Prostate gland (tissue), 2 donors: ENCODE measurements around the gene RPS6KA3. TPM values are rescaled to one million over a fixed set of nuclear protein-coding genes. Genes with fewer than 3 reads are reported as not detected.

Experiments
- DNase-seq: peaks from one replicate; pipeline ENCODE4 v3.0.0-alpha.2; 2019; ENCODE audit warnings: low spot score
- H3K27ac ChIP-seq, 2 donors: fragments of 200-600 bp; sonication (generic); 2 replicates each; pipeline ENCODE4 v1.5.1; 2017 to 2019
- H3K27me3 ChIP-seq: fragments of 200-600 bp; sonication (generic); replicated peaks from 2 replicates; pipeline ENCODE4 v1.5.1; 2019; ENCODE audit not compliant: insufficient read depth
- H3K36me3 ChIP-seq, 2 donors: fragments of 200-600 bp; sonication (generic); 1 replicate in 1 of 2; 2 replicates in 1 of 2; pipeline versions ENCODE4 v1.5.1 to v1.8.1; 2017 to 2019
- H3K4me1 ChIP-seq: fragments of 200-600 bp; sonication (generic); replicated peaks from 2 replicates; pipeline ENCODE4 v1.5.1; 2019
- H3K4me3 ChIP-seq, 2 donors: fragments of 200-600 bp; sonication (generic); 2 replicates each; pipeline ENCODE4 v1.5.1; 2017 to 2019
- H3K9me3 ChIP-seq: fragments of 200-600 bp; sonication (generic); 2 replicates; pipeline ENCODE4 v1.5.1; 2017
- CTCF ChIP-seq, 4 experiments: fragments of 200-600 bp in 2 of 4; fragments of 450-650 bp in 2 of 4; sonication (generic) in 2 of 4; IDR thresholded peaks; 1 replicate in 3 of 4; 2 replicates in 1 of 4; pipeline ENCODE4 v1.5.1; 2016 to 2019; ENCODE audit warnings: antibody characterized with exemption in 4 of 4, mild to moderate bottlenecking in 2 of 4, moderate library complexity in 2 of 4
- POLR2A ChIP-seq: fragments of 450-650 bp; IDR thresholded peaks from one replicate; pipeline ENCODE4 v1.6.1; 2016; ENCODE audit warnings: antibody characterized with exemption, mild to moderate bottlenecking
- POLR2AphosphoS5 ChIP-seq: sonication (generic); formaldehyde crosslinking; IDR thresholded peaks from one replicate; pipeline ENCODE4 v1.6.1; 2017; ENCODE audit warnings: antibody characterized with exemption
- WGBS: methylation state at CpG from one replicate; pipeline ENCODE4 v1.1.5; 2018; 5-methylcytosine and 5-hydroxymethylcytosine counted together
- intact Hi-C: fragments of 100-400 bp; cut with DNase I; formaldehyde crosslinking; loops from one replicate; pipeline ENCODE4 v1.14.2; 2022
- total RNA-seq, 2 donors: library from RNA; depleted of rRNA; stranded (reverse); fragments of >200 nt; gene quantifications; one replicate each; pipeline ENCODE4 v1.1.0, GENCODE V29; 2016

The RPS6KA3 gene
- total RNA-seq, 2 donors from 2014 or later = 19.8 to 52.8 TPM

- no peak overlapping the region for H3K27ac ChIP-seq
- intact Hi-C loops = no loop called here
- no peak for TF ChIP-seq POLR2A
- TF ChIP-seq CTCF (IDR thresholded peaks at IDR 0.05) = no peak
- TF ChIP-seq POLR2AphosphoS5 = no peak
Observed at GRCh38 chrX:20285511-20285910, 18.8 kb upstream of the RPS6KA3 start.

GRCh38 chrX:20284992-20285391, 18.3 kb upstream of the RPS6KA3 start:
- H3K36me3 ChIP-seq = no peaks in the 10 kb centered on the region
- DNase-seq = no peak
- 83% methylated on average over 1 of the region's 1 CpG for WGBS
- H3K9me3 ChIP-seq = no peaks in the 10 kb centered on the region
- no peak overlapping the region for H3K27ac ChIP-seq
- TF ChIP-seq POLR2A (no peak), POLR2AphosphoS5 (no peak), CTCF (IDR thresholded peaks at IDR 0.05) (no peak)
- H3K27me3 ChIP-seq = no peaks in the 10 kb centered on the region
- intact Hi-C loops = no loop called here
- no peak overlapping the region for H3K4me3 ChIP-seq
- H3K4me1 ChIP-seq = no peaks in the 10 kb centered on the region

More at GRCh38 chrX:20285511-20285910, 18.8 kb upstream of the RPS6KA3 start:
- Histone ChIP-seq H3K9me3 (no peaks in the 10 kb centered on the region), H3K27me3 (no peaks in the 10 kb centered on the region), H3K4me1 (no peaks in the 10 kb centered on the region), H3K36me3 (no peaks in the 10 kb centered on the region), H3K4me3 (no peak overlapping the region)
- no peak for DNase-seq
- 59% methylated on average over 2 of the region's 2 CpGs for WGBS

DNA sequence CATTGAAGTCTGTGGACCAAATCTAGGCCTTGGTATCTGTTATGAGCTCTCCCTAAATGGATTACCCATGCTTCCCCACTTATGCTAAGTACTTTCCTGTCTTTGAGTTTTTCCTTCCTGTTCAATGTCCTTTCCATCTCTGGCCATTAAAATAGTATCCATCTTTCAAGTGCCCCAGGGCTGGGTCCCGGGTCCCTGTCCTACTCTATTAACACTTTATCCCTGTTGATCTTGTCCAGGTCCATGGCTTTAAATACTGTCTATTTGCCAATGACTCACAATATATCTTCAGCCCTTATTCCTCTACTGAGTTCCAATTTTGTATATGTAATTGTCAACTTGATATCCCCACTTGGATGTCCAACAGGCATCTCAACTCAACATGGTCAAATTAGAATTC, 17.7 kb upstream of the RPS6KA3 start:
- no peaks in the 10 kb centered on the region for H3K36me3 ChIP-seq
- no peak for DNase-seq
- no peaks in the 10 kb centered on the region for H3K4me1 ChIP-seq
- no peak overlapping the region for H3K4me3 ChIP-seq
- H3K9me3 ChIP-seq = no peaks in the 10 kb centered on the region
- 62% methylated on average over 1 of the region's 1 CpG for WGBS
- no peak for TF ChIP-seq CTCF (IDR thresholded peaks at IDR 0.05)
- no peak for TF ChIP-seq POLR2A
- TF ChIP-seq POLR2AphosphoS5 = no peak
- H3K27me3 ChIP-seq = no peaks in the 10 kb centered on the region
- intact Hi-C loops = no loop called here
- H3K27ac ChIP-seq = no peak overlapping the region

GRCh38 chrX:20280938-20281337, 14.2 kb upstream of the RPS6KA3 start:
- 82% methylated on average over 4 of the region's 4 CpGs for WGBS

More at GRCh38 chrX:20280938-20281337, 14.2 kb upstream of the RPS6KA3 start:
- no peak overlapping the region for H3K4me3 ChIP-seq
- DNase-seq = no peak
- no peak overlapping the region for H3K27ac ChIP-seq
- H3K27me3 ChIP-seq = no peaks in the 10 kb centered on the region
- no peaks in the 10 kb centered on the region for H3K36me3 ChIP-seq
- TF ChIP-seq POLR2AphosphoS5 (no peak), CTCF (IDR thresholded peaks at IDR 0.05) (no peak), POLR2A (no peak)
- intact Hi-C loops = no loop called here
- no peaks in the 10 kb centered on the region for H3K9me3 ChIP-seq
- no peaks in the 10 kb centered on the region for H3K4me1 ChIP-seq
